Hindlimb muscle (tissue), 1 donor: ENCODE results near the gene EIPR1. TPM values are rescaled to one million over a fixed set of nuclear protein-coding genes. Genes with fewer than 3 reads are reported as not detected.
"Not testable (repeated sequence)": the region's sequence is repeated elsewhere in the genome, so short reads cannot be mapped to it uniquely, and the experiment has no call there.

Experiments
- DNase-seq: peaks from one replicate; pipeline ENCODE4 v3.0.0-alpha.2; 2013
- polyA plus RNA-seq: library from polyadenylated mRNA; unstranded; fragments of 120-200 nt; gene quantifications from one replicate; pipeline ENCODE4 v1.2.1, GENCODE V29; 2013; ENCODE audit not compliant: insufficient read length

EIPR1 gene
- polyA plus RNA-seq, 1 donor: 16.4 TPM

GRCh38 chr2:3403587-3404334 is 26.1 kb upstream of the EIPR1 start:
- no peak for DNase-seq

DNA sequence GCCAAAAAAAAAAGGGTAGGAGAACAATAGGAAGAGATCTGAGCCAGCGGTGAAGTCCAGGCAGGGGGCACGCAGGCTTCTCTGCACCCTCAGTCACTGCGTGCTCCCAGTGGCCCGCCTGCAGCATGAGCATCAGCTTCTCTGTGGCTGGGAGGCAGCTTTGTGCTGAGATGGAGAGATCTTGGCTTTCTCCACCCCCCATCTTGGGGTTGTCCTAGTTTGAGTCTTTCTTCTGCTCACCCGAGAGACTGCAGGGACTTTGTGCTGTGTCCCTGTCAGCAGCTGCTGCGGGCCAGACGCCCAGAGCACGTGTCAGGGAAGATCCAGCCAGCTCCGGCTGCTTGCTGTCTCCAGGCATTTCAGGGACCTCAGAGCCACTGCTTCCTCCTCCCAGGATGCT is 22.2 kb upstream of the EIPR1 start:
- peak; percentile 67 for DNase-seq

GRCh38 chr2:3399381-3399780 is 21.8 kb upstream of the EIPR1 start:
- no peak for DNase-seq

DNA sequence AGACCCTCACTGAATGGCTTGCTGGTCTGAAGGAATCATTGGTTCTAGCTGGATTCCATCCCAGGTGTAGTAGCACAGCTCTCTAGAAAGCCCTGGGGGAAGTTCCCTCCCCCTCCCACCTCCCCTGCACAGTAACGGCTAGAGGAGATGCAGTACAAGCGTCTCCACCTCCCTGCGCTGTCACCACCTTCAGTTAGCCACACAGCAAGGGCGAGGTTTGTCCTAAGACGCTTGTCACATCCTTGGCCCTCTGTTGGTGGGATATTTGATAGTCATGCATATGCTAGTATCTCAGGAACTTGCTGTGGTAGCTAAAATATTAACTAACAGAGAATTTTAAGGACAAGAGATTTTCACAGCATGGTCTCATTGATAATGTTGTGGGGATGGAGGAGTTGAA is 21.2 kb upstream of the EIPR1 start:
- no peak for DNase-seq

DNA sequence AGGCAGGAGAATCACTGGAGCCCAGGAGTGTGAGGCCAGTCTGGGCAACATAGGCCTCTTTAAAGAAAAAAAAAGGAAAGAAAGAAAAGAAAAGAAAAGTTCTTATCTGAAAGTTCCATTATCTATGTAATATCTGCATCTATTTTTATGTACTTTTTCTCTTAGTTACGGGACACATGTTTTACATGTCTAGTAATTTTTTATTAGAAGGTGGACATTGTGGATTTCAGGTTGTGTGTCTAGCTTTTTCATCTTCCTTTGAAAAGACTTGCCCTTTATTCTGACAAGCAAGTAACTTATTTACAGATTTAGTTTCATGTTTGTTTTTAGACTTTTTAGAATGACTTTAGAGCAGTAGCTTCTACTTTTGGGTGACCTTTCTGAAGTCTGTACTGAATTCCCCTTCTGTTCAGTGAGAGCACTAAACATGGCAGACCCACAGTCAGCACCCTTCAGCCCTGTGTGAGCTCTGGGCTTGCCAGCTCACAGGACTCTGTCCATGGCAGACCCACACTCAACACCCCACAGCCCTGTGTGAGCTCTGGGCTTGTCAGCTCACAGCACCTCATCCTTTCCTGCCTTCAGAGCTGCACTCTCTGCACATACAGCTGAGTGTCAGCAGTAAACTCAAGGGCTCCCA is 19.4 kb upstream of the EIPR1 start:
- DNase-seq: no peak

DNA sequence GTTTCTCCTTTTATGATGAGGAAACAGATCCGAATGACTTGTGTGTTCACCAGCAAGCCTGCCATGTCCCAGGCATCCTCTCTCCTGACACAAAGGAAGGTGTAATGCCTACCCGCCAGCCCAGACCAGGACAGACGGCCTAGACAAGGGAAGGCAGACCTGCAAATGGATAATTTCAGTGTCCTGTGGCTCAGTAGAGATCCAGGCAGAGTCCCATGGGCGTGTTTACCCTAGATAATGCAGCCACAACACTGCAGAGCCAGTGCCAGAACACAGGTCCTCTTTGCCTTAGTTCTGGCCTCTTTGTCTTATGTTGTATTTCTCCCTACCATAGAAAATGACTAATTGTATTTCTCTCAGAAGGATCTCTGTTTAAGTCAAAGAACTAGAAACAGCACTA is 14.6 kb upstream of the EIPR1 start:
- no peak for DNase-seq

- no peak for DNase-seq
These were observed 12.4 kb upstream of the EIPR1 start for GRCh38 chr2:3390041-3390440.

GRCh38 chr2:3389193-3389592 is 11.6 kb upstream of the EIPR1 start:
- DNase-seq: no peak

GRCh38 chr2:3388412-3388738 is 10.8 kb upstream of the EIPR1 start:
- no peak for DNase-seq

DNA sequence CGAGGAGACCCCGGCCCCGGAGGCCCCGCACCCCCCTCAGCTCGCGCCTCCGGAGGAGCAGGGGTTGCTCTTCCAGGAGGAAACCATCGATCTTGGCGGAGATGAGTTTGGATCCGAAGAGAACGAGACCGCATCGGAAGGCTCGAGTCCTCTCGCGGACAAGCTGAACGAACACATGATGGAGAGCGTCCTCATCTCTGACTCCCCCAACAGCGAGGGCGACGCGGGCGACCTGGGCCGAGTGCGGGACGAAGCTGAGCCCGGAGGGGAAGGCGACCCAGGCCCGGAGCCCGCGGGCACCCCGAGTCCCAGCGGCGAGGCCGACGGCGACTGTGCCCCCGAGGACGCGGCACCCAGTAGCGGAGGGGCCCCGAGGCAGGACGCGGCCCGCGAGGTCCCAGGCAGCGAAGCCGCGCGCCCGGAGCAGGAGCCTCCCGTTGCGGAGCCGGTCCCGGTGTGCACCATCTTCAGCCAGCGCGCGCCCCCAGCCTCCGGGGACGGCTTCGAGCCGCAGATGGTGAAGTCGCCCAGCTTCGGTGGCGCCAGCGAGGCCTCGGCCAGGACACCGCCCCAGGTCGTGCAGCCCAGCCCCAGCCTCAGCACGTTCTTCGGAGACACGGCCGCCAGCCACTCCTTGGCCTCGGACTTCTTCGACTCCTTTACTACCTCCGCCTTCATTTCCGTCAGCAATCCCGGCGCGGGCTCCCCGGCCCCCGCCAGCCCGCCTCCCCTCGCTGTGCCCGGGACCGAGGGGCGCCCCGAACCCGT is 10.2 kb upstream of the EIPR1 start:
- DNase-seq: no peak

- DNase-seq: no peak
These were observed 9.4 kb upstream of the EIPR1 start for GRCh38 chr2:3387011-3387410.

DNA sequence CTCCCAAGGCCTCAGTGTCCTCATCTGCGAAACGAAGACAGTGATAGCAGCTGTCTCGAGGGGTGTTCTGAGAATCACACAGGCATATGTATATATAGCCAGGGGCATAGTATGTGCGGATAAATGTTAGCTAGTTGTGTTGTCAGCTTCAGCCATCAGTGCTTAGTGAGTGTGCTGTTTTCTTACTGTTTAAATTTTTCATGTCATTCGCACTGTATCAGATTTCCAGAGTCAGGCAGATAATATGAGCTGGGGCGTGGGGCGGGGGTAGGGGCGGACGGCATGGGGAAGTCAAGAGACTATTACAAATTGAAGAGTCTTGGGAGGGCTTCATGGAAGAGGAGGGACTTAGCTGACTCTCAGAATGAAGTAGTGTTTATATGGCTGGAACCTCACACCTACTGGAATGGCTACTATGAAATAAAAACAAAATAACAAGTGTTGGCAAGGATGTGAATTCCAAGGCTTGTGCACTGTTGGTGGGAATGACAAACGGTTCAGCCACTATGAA is 8.9 kb upstream of the EIPR1 start:
- no peak for DNase-seq

DNA sequence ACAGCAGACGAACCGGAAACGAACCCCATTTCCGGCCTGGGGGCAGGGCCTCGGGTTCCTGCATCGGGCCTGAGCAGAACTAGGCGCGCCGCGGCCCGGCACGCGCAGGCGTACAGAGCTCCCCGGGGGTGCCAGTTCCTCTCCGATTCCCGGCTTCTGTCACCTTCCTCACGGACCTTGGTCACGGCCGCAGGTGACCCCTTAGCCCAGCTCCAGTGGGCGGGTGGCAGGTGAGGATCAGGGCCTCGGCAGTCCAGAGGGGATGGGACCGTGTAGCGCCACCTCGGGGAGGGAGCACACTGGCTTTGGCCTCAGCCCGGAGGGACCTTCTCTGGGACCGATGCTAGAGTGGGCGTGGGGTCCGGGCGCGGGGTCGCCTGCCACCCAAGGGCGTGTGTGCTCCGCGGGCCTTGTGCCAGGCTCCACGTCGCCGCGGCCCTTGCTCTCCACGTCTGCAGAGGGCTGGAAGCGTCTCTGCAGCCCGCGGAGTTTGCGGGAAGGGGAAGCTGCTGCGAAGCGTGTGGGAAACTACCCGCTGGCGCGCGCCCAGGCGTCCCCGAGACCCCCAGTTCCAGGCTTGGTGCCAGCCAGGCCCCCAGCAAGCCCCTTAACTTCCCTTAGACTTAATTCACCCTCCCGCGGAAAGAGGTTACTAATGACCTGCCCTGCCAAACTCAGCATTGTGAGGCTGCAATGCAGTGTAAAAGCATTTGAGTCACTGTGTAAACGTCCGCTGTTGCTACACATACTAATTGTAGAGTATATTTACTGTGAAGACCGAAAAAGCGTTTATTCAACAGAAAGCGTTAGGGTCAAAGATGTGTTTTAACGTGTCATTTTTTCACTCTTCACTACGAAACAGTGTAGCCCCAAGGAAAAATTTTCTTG is 2.3 kb upstream of the EIPR1 start, which contains the start of gene TRAPPC12:
Gene TRAPPC12 (plus strand): TSS at position 48 of the 888 bp plus-strand sequence. CDS start 7,930 bp downstream, outside the sequence.
- peak; percentile 91 for DNase-seq

DNA sequence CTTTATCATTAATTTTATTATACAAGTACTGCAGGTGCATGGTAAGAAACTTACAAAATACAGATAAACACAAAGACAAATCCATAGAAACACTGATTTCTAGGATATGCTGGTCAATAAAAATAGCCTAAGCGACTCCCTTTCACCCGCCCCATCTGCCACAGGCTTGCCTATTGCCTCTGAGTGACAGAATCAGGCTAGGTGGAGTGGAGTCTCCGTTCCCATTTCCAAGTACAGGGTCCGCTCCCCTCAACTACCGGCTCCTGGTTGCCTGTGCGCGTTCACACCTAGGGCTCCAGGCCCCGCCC is 1.7 kb upstream of the EIPR1 start:
- DNase-seq: no peak

GRCh38 chr2:3377279-3377611 is 373 bp downstream of the EIPR1 start:
- DNase-seq: no peak

GRCh38 chr2:3376821-3377220 is 797 bp downstream of the EIPR1 start:
- DNase-seq: peak; percentile 6

- not testable (repeated sequence) for DNase-seq
These were observed 8.1 kb downstream of the EIPR1 start for GRCh38 chr2:3369340-3370181.

DNA sequence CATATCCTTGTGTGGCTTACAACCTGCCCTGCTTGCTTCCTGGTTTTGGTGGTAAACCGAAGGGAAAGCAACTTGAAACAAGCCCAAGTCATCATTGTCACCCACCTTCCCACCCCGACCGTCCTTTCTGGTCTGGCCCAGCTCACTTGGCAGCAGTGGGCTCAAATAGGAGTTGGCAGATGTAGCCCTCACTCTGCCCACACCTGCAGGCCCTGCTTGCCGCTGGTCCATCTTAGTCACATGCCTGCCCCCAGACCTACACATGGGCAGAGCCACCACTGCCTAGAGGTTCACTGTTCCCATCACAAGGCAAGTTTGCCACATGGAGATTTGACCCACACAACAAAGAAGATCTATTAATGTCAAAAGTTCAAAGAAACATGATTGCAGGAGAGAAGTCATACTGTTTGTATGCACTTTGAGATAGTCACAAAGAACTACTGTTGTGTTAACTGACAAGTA is 9.3 kb downstream of the EIPR1 start:
- no peak for DNase-seq

DNA sequence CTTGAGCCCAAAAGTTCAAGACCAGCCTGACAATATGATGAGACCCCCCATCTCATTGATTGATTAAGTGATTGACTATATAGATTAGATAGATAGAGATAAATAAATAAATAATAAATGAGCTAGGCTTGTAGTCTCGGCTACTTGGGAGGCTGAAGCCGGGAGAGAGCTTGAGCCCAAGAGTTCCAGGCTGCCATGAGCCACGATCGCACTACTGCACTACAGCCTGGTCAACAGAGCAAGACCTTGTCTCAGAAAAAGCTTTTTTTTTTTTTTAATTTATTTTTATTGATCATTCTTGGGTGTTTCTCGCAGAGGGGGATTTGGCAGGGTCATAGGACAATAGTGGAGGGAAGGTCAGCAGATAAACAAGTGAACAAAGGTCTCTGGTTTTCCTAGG is 12.4 kb downstream of the EIPR1 start:
- DNase-seq: no peak

GRCh38 chr2:3361518-3362389 is 15.9 kb downstream of the EIPR1 start:
- no peak for DNase-seq

DNA sequence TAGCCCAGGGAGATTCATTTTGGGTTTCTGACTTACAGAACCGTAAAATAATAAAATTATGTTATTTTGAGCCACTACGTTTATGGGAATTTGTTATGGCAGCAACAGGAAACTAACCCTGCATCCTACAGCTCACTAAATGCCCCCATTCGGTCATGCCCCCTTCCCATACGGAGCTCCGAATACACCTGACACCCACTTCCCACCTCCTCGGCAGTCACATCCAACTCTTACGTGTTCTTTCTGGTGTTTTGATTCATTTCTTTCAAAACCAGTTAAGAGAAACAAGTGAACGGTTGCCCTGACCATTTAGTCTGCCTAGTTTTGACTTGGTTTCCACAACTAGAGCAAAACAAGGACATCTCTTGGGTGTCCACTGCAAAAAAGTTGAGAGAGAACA is 19.7 kb downstream of the EIPR1 start:
- DNase-seq: no peak
